Measurements from ENCODE around the gene IDS.
"Not testable (repeated sequence)": the region's sequence is repeated elsewhere in the genome, so short reads cannot be mapped to it uniquely, and the experiment has no call there.

Gene IDS

GRCh38 chrX:149526318-149527033 lies 21.4 kb upstream of the IDS start:
- DNase-seq, result not testable (repeated sequence)

GRCh38 chrX:149525903-149526302 lies 20.8 kb upstream of the IDS start:
- not testable (repeated sequence) for DNase-seq

- not testable (repeated sequence) for DNase-seq
Measured at GRCh38 chrX:149525389-149525788, 20.3 kb upstream of the IDS start.

- DNase-seq, result no peak
Measured at GRCh38 chrX:149522916-149523315, 17.8 kb upstream of the IDS start.

GRCh38 chrX:149521438-149521837 lies 16.3 kb upstream of the IDS start:
- no peak for DNase-seq

GRCh38 chrX:149520636-149521277 lies 15.7 kb upstream of the IDS start:
- DNase-seq, result not testable (repeated sequence)

GRCh38 chrX:149518236-149518635 lies 13.1 kb upstream of the IDS start:
- DNase-seq, result no peak

- DNase-seq, result no peak
Measured at GRCh38 chrX:149517308-149517707, 12.2 kb upstream of the IDS start.

GRCh38 chrX:149516604-149517003 lies 11.5 kb upstream of the IDS start:
- no peak for DNase-seq

- no peak for DNase-seq
Measured at GRCh38 chrX:149515954-149516602, 11.0 kb upstream of the IDS start.

- no peak for DNase-seq
Measured at GRCh38 chrX:149513825-149514428, 8.8 kb upstream of the IDS start.

GRCh38 chrX:149512225-149512885 lies 7.2 kb upstream of the IDS start:
- peak; percentile 5 for DNase-seq

- no peak for DNase-seq
Measured at GRCh38 chrX:149511081-149511480, 6.0 kb upstream of the IDS start.

GRCh38 chrX:149510386-149510785 lies 5.3 kb upstream of the IDS start:
- DNase-seq, result no peak

- DNase-seq, result no peak
Measured at GRCh38 chrX:149508467-149508866, 3.4 kb upstream of the IDS start.

- DNase-seq, result no peak
Measured at GRCh38 chrX:149506349-149506748, 1.2 kb upstream of the IDS start.

- no peak for DNase-seq
Measured at GRCh38 chrX:149505671-149506070, 565 bp upstream of the IDS start.

- peak; percentile 22 for DNase-seq
Measured at GRCh38 chrX:149504226-149504914, 736 bp downstream of the IDS start.

GRCh38 chrX:149503446-149503845 lies 1.7 kb downstream of the IDS start:
- peak; percentile 6 for DNase-seq

- not testable (repeated sequence) for DNase-seq
Measured at GRCh38 chrX:149502923-149503322, 2.2 kb downstream of the IDS start.

- DNase-seq, result no peak
Measured at GRCh38 chrX:149499766-149500165, 5.3 kb downstream of the IDS start.

GRCh38 chrX:149498767-149499166 lies 6.3 kb downstream of the IDS start:
- no peak for DNase-seq

- no peak for DNase-seq
Measured at GRCh38 chrX:149497626-149498025, 7.5 kb downstream of the IDS start.
